ENCODE results near the gene FHOD3. TPM values are rescaled to one million over a fixed set of nuclear protein-coding genes. Genes with fewer than 3 reads are reported as not detected.
A peak's percentile ranks its signal among the peaks of the same experiment; 100 is the strongest.

The FHOD3 gene
- total RNA-seq, 1 donor from 2014 or later = 5.6 TPM

- H3K27ac ChIP-seq = peak overlapping the region; percentile 63
- H3K4me1 ChIP-seq = peaks cover 30% of the 10 kb centered on the region
- H3K9me3 ChIP-seq = no peaks in the 10 kb centered on the region
- no peak for TF ChIP-seq CTCF (IDR thresholded peaks at IDR 0.05)
- TF ChIP-seq POLR2A (IDR thresholded peaks at IDR 0.05) = no peak
- no peak for TF ChIP-seq POLR2AphosphoS5 (IDR thresholded peaks at IDR 0.05; ENCODE audit: insufficient read depth in 1 of 2, low read depth in 1 of 2)
- peak overlapping the region; percentile 12 to 15 for H3K4me3 ChIP-seq
- no peaks in the 10 kb centered on the region for H3K27me3 ChIP-seq
- DNase-seq (ENCODE audit: extremely low spot score in 2 of 2) = no peak
- intact Hi-C loops (cut with DNase I) = no loop called here
- H3K36me3 ChIP-seq = no peaks in the 10 kb centered on the region
These were observed 426.7 kb downstream of the FHOD3 start for GRCh38 chr18:36724169-36724568.

GRCh38 chr18:36724591-36725001 lies 427.1 kb downstream of the FHOD3 start:
- intact Hi-C loops (cut with DNase I) = no loop called here
- Histone ChIP-seq H3K4me3 (peak overlapping the region; percentile 12 to 15), H3K9me3 (no peaks in the 10 kb centered on the region), H3K27me3 (no peaks in the 10 kb centered on the region), H3K4me1 (peaks cover 31% of the 10 kb centered on the region), H3K27ac (peak overlapping the region; percentile 63), H3K36me3 (no peaks in the 10 kb centered on the region)
- TF ChIP-seq POLR2AphosphoS5 (IDR thresholded peaks at IDR 0.05; ENCODE audit: insufficient read depth in 1 of 2, low read depth in 1 of 2) (peak in 1 of 2 donors; percentile 32), POLR2A (IDR thresholded peaks at IDR 0.05) (no peak)
- DNase-seq (ENCODE audit: extremely low spot score in 2 of 2) = peak in 1 of 2 donors; percentile 52

- H3K4me3 ChIP-seq = no peak overlapping the region
These were observed 430.8 kb downstream of the FHOD3 start for GRCh38 chr18:36728345-36728744.

GRCh38 chr18:36729197-36729596 lies 431.7 kb downstream of the FHOD3 start:
- H3K36me3 ChIP-seq = no peaks in the 10 kb centered on the region
- no peak for DNase-seq (ENCODE audit: extremely low spot score in 2 of 2)
- peak overlapping the region; percentile 50 for H3K27ac ChIP-seq
- no peaks in the 10 kb centered on the region for H3K9me3 ChIP-seq
- H3K27me3 ChIP-seq = no peaks in the 10 kb centered on the region
- no peak for TF ChIP-seq CTCF (IDR thresholded peaks at IDR 0.05)
- no peak for TF ChIP-seq POLR2AphosphoS5 (IDR thresholded peaks at IDR 0.05; ENCODE audit: insufficient read depth in 1 of 2, low read depth in 1 of 2)
- no peak for TF ChIP-seq POLR2A (IDR thresholded peaks at IDR 0.05)
- H3K4me3 ChIP-seq = no peak overlapping the region
- intact Hi-C loops (cut with DNase I) = no loop called here
- peaks cover 24% of the 10 kb centered on the region for H3K4me1 ChIP-seq

More at GRCh38 chr18:36728345-36728744, 430.8 kb downstream of the FHOD3 start:
- TF ChIP-seq POLR2A (IDR thresholded peaks at IDR 0.05) (no peak), CTCF (IDR thresholded peaks at IDR 0.05) (no peak), POLR2AphosphoS5 (IDR thresholded peaks at IDR 0.05; ENCODE audit: insufficient read depth in 1 of 2, low read depth in 1 of 2) (no peak)
- no peaks in the 10 kb centered on the region for H3K36me3 ChIP-seq
- intact Hi-C loops (cut with DNase I) = no loop called here
- H3K9me3 ChIP-seq = no peaks in the 10 kb centered on the region
- H3K27me3 ChIP-seq = no peaks in the 10 kb centered on the region
- DNase-seq (ENCODE audit: extremely low spot score in 2 of 2) = no peak
- H3K27ac ChIP-seq = peak overlapping the region; percentile 50
- peaks cover 31% of the 10 kb centered on the region for H3K4me1 ChIP-seq

- H3K36me3 ChIP-seq = no peaks in the 10 kb centered on the region
- intact Hi-C loops (cut with DNase I) = no loop called here
- H3K27me3 ChIP-seq = no peaks in the 10 kb centered on the region
- H3K9me3 ChIP-seq = no peaks in the 10 kb centered on the region
- no peak for DNase-seq (ENCODE audit: extremely low spot score in 2 of 2)
- H3K27ac ChIP-seq = no peak overlapping the region
- no peak overlapping the region for H3K4me3 ChIP-seq
- H3K4me1 ChIP-seq = peaks cover 19% of the 10 kb centered on the region
- TF ChIP-seq POLR2AphosphoS5 (IDR thresholded peaks at IDR 0.05; ENCODE audit: insufficient read depth in 1 of 2, low read depth in 1 of 2) = no peak
- TF ChIP-seq POLR2A (IDR thresholded peaks at IDR 0.05) = no peak
- no peak for TF ChIP-seq CTCF (IDR thresholded peaks at IDR 0.05)
These were observed 434.8 kb downstream of the FHOD3 start for GRCh38 chr18:36732264-36732663.
